Neural progenitor cell (in vitro differentiated cells): ENCODE data around the gene CCDC134. TPM values are rescaled to one million over a fixed set of nuclear protein-coding genes. Genes with fewer than 3 reads are reported as not detected.

Experiments
- DNase-seq: peaks from one replicate; pipeline ENCODE4 v3.0.0-alpha.2; 2016; ENCODE audit warnings: low spot score
- H2AFZ ChIP-seq: fragments of 200-600 bp; sonication (generic); replicated peaks from 2 replicates; pipeline ENCODE4 v1.6.1; 2016; ENCODE audit warnings: antibody characterized with exemption
- H3F3A ChIP-seq: fragments of 200-600 bp; sonication (generic); 2 replicates; pipeline ENCODE4 v1.6.1; 2016; ENCODE audit warnings: antibody characterized with exemption, low read depth
- H3K27ac ChIP-seq: fragments of 200-600 bp; sonication (generic); 2 replicates; pipeline ENCODE4 v1.5.1; 2016; ENCODE audit warnings: mild to moderate bottlenecking
- H3K27me3 ChIP-seq: fragments of 200-600 bp; sonication (generic); 2 replicates; pipeline ENCODE4 v1.6.1; 2016; ENCODE audit warnings: mild to moderate bottlenecking, moderate library complexity
- H3K36me3 ChIP-seq: fragments of 200-600 bp; sonication (generic); 2 replicates; pipeline ENCODE4 v1.5.1; 2016
- H3K4me1 ChIP-seq: fragments of 200-600 bp; sonication (generic); 2 replicates; pipeline ENCODE4 v1.6.1; 2016; ENCODE audit warnings: mixed run types
- H3K4me2 ChIP-seq: fragments of 200-600 bp; sonication (generic); 2 replicates; pipeline ENCODE4 v1.6.1; 2016
- H3K4me3 ChIP-seq: fragments of 200-600 bp; sonication (generic); 2 replicates; pipeline ENCODE4 v1.5.1; 2016
- H3K79me2 ChIP-seq: fragments of 200-600 bp; sonication (generic); 2 replicates; pipeline ENCODE4 v1.6.1; 2016; ENCODE audit warnings: low read depth
- H3K9ac ChIP-seq: fragments of 200-600 bp; sonication (generic); 2 replicates; pipeline ENCODE4 v1.6.1; 2016
- H3K9me3 ChIP-seq: fragments of 200-600 bp; sonication (generic); 2 replicates; pipeline ENCODE4 v1.5.1; 2016; ENCODE audit warnings: low read depth
- H4K20me1 ChIP-seq: fragments of 200-600 bp; sonication (generic); 2 replicates; pipeline ENCODE4 v1.6.1; 2016; ENCODE audit warnings: low read depth
- H3K27ac Mint-ChIP-seq: 3 replicates; pipeline ENCODE4 v1.8.0; 2021; ENCODE audit warnings: mixed read lengths
- H3K27me3 Mint-ChIP-seq: 2 replicates; pipeline ENCODE4 v1.8.0; 2022; ENCODE audit warnings: low read depth, mild to moderate bottlenecking, inconsistent platforms, moderate library complexity, mixed read lengths; ENCODE audit not compliant: insufficient read depth
- H3K36me3 Mint-ChIP-seq: 3 replicates; pipeline ENCODE4 v1.8.0; 2021; ENCODE audit warnings: mixed read lengths
- H3K4me1 Mint-ChIP-seq: 3 replicates; pipeline ENCODE4 v1.8.0; 2021; ENCODE audit warnings: mixed read lengths
- H3K4me3 Mint-ChIP-seq: 3 replicates; pipeline ENCODE4 v1.8.0; 2021; ENCODE audit warnings: mild to moderate bottlenecking, moderate library complexity, mixed read lengths
- H3K9me3 Mint-ChIP-seq: 3 replicates; pipeline ENCODE4 v1.8.0; 2020; ENCODE audit warnings: mixed read lengths
- EZH2 ChIP-seq: fragments of 200-600 bp; sonication (generic); IDR thresholded peaks from 2 replicates; pipeline ENCODE4 v1.6.1; 2017; ENCODE audit warnings: antibody characterized with exemption, mild to moderate bottlenecking, moderate library complexity
- EZH2phosphoT487 ChIP-seq: fragments of 200-600 bp; sonication (generic); IDR thresholded peaks from 2 replicates; pipeline ENCODE4 v1.6.1; 2017; ENCODE audit warnings: antibody characterized with exemption
- total RNA-seq: library from RNA; depleted of rRNA; stranded (reverse); fragments of >200 nt; gene quantifications from 2 replicates; pipeline ENCODE4 v1.2.3, GENCODE V29; 2015; ENCODE audit warnings: low replicate concordance
- TF ChIP-seq, protein P1 (sequence below): fragments of 200-600 bp; sonication (generic); IDR thresholded peaks from 2 replicates; pipeline ENCODE4 v1.5.1; 2017; ENCODE audit warnings: antibody characterized with exemption, mild to moderate bottlenecking

Gene CCDC134
- total RNA-seq, 1 donor from 2014 or later, result 8.8 TPM

GRCh38 chr22:41820447-41820846 lies 20.0 kb downstream of the CCDC134 start:
- Histone ChIP-seq H2AFZ (no peak overlapping the region), H4K20me1 (peaks cover 6% of the 10 kb centered on the region), H3K9me3 (no peaks in the 10 kb centered on the region), H3K27ac (no peak overlapping the region), H3K36me3 (no peaks in the 10 kb centered on the region), H3K4me3 (no peak overlapping the region), H3K79me2 (no peaks in the 10 kb centered on the region), H3K9ac (no peak overlapping the region), H3K4me1 (no peaks in the 10 kb centered on the region), H3K4me2 (no peak overlapping the region), H3K27me3 (no peaks in the 10 kb centered on the region), H3F3A (no peaks in the 10 kb centered on the region)
- Mint-ChIP-seq H3K27ac (peak overlapping the region; percentile 51), H3K4me1 (peaks cover 31% of the 10 kb centered on the region), H3K36me3 (peaks cover 24% of the 10 kb centered on the region), H3K27me3 (peaks cover 5% of the 10 kb centered on the region), H3K9me3 (no peaks in the 10 kb centered on the region), H3K4me3 (no peak overlapping the region)
- no peak for TF ChIP-seq EZH2phosphoT487
- TF ChIP-seq EZH2, result no peak
- TF ChIP-seq, protein P1, sequence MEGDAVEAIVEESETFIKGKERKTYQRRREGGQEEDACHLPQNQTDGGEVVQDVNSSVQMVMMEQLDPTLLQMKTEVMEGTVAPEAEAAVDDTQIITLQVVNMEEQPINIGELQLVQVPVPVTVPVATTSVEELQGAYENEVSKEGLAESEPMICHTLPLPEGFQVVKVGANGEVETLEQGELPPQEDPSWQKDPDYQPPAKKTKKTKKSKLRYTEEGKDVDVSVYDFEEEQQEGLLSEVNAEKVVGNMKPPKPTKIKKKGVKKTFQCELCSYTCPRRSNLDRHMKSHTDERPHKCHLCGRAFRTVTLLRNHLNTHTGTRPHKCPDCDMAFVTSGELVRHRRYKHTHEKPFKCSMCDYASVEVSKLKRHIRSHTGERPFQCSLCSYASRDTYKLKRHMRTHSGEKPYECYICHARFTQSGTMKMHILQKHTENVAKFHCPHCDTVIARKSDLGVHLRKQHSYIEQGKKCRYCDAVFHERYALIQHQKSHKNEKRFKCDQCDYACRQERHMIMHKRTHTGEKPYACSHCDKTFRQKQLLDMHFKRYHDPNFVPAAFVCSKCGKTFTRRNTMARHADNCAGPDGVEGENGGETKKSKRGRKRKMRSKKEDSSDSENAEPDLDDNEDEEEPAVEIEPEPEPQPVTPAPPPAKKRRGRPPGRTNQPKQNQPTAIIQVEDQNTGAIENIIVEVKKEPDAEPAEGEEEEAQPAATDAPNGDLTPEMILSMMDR, result no peak
- no peak for DNase-seq

DNA sequence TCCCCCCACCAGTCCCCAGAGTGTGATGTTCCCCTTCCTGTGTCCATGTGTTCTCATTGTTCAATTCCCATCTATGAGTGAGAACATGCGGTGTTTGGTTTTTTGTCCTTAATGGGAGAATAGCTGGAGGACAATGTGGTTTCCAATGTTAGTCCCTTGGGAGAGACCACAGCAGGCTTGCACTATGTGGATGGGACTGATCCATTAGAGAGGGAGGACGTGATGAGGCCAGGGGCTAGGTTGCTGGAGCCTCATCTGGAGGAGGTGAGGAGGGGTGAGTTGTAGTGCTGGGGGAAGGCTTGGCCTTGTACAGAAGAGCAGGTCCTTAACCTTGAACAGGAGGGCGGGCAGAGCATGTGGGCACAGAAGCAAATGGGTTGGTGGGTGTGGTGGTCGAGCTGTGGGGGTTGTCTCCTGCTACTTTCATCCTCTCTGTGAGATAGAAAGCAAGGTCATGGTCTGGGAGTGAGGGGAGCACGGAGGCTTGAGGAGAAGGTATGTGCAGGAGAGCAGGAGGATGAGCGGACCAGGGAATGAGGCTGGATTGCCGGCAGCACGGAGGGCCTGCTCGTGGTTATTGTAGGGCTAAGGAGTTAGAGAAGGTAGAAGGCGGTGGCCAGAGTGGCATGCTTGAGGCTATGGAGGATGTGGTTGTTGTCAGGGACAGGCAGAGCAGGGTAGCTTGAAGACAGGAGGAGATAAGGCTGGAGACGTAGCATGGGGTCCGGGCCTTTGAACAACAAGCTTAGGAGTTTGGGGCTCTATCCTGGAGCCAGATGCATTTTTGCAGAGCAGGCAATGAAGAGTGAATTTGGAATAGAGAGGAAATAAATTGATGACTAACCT lies 21.2 kb downstream of the CCDC134 start:
- no peaks in the 10 kb centered on the region for H3K79me2 ChIP-seq
- no peaks in the 10 kb centered on the region for H3K9me3 ChIP-seq
- no peak overlapping the region for H3K4me3 ChIP-seq
- H3K27me3 ChIP-seq, result no peaks in the 10 kb centered on the region
- no peak overlapping the region for H3K4me3 Mint-ChIP-seq
- no peaks in the 10 kb centered on the region for H3K36me3 ChIP-seq
- no peaks in the 10 kb centered on the region for H3K9me3 Mint-ChIP-seq
- peaks cover 40% of the 10 kb centered on the region for H3K4me1 Mint-ChIP-seq
- no peaks in the 10 kb centered on the region for H3F3A ChIP-seq
- peaks cover 24% of the 10 kb centered on the region for H3K36me3 Mint-ChIP-seq
- TF ChIP-seq EZH2phosphoT487 (no peak), EZH2 (no peak)
- TF ChIP-seq, protein P1, result no peak
- no peak overlapping the region for H3K27ac ChIP-seq
- H3K9ac ChIP-seq, result no peak overlapping the region
- H3K4me1 ChIP-seq, result no peaks in the 10 kb centered on the region
- peak overlapping the region; percentile 61 for H3K27ac Mint-ChIP-seq
- H2AFZ ChIP-seq, result no peak overlapping the region
- no peak for DNase-seq
- H3K4me2 ChIP-seq, result no peak overlapping the region
- H3K27me3 Mint-ChIP-seq, result peaks cover 5% of the 10 kb centered on the region
- peaks cover 6% of the 10 kb centered on the region for H4K20me1 ChIP-seq

DNA sequence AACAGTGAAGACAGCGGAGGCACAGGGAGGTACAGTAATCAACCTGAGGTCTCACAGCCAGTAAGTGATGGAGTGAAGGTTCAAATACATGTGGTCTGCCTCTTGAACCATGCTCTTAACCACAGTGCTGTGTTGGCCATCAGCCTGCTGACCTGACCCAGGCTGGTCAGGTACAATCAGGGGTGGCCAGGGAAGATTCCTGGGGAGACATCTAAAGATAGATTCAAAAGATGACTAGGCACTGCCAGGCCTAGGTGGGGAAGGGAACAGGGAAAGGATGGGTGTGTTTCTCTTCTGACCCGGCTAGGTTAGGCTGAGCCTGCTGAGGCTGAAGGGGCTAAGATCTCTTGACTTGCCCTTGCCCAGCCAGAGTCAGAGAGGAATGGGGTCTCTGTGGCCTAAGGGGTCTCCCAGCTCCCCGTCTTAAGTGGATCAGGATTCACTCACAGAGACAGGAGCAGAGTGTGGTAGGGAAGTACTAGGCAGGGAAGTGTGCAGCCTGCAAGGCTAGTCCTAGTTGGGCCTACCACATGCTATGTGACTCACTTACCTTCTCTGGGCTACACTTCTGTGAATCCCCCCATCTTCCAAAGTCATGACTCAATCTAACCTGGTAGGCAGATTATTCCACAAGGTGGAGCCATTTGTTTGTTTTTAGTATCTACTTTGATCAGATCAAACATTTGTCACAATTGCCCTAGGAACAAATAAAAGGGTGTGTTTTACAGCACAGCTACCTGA lies 22.0 kb downstream of the CCDC134 start:
- H2AFZ ChIP-seq, result no peak overlapping the region

More for the DNA sequence above, 22.0 kb downstream of the CCDC134 start:
- Histone ChIP-seq H4K20me1 (peaks cover 6% of the 10 kb centered on the region), H3K79me2 (no peaks in the 10 kb centered on the region), H3K9me3 (no peaks in the 10 kb centered on the region), H3K4me2 (no peak overlapping the region), H3K4me3 (no peak overlapping the region), H3K4me1 (no peaks in the 10 kb centered on the region), H3K27me3 (no peaks in the 10 kb centered on the region), H3K36me3 (no peaks in the 10 kb centered on the region), H3K27ac (no peak overlapping the region), H3K9ac (no peak overlapping the region), H3F3A (no peaks in the 10 kb centered on the region)
- Mint-ChIP-seq H3K27me3 (peaks cover 5% of the 10 kb centered on the region), H3K27ac (peak overlapping the region; percentile 43), H3K4me3 (no peak overlapping the region), H3K9me3 (no peaks in the 10 kb centered on the region), H3K36me3 (peaks cover 24% of the 10 kb centered on the region), H3K4me1 (peaks cover 47% of the 10 kb centered on the region)
- TF ChIP-seq, protein P1, result peak; percentile 43
- TF ChIP-seq EZH2, result no peak
- peak; percentile 35 for DNase-seq
